Breast epithelium (tissue), 3 donors: ENCODE results near the gene DAB2IP.

ENCODE experiments used
- POLR2A ChIP-seq: fragments of 450-650 bp; IDR thresholded peaks from one replicate; pipeline ENCODE4 v1.6.1; 2016; ENCODE audit warnings: antibody characterized with exemption, mild to moderate bottlenecking, moderate library complexity
- POLR2AphosphoS5 ChIP-seq, 3 donors: sonication (generic); formaldehyde crosslinking; IDR thresholded peaks; one replicate each; pipeline ENCODE4 v1.6.1; 2017; ENCODE audit warnings: antibody characterized with exemption in 3 of 3
- TF ChIP-seq, protein P1 (sequence below), 3 donors: fragments of 450-650 bp; IDR thresholded peaks; one replicate each; pipeline ENCODE4 v1.5.1; 2016 to 2017; ENCODE audit warnings: antibody characterized with exemption in 3 of 3, mild to moderate bottlenecking in 3 of 3, moderate library complexity in 3 of 3

- TF ChIP-seq, protein P1, sequence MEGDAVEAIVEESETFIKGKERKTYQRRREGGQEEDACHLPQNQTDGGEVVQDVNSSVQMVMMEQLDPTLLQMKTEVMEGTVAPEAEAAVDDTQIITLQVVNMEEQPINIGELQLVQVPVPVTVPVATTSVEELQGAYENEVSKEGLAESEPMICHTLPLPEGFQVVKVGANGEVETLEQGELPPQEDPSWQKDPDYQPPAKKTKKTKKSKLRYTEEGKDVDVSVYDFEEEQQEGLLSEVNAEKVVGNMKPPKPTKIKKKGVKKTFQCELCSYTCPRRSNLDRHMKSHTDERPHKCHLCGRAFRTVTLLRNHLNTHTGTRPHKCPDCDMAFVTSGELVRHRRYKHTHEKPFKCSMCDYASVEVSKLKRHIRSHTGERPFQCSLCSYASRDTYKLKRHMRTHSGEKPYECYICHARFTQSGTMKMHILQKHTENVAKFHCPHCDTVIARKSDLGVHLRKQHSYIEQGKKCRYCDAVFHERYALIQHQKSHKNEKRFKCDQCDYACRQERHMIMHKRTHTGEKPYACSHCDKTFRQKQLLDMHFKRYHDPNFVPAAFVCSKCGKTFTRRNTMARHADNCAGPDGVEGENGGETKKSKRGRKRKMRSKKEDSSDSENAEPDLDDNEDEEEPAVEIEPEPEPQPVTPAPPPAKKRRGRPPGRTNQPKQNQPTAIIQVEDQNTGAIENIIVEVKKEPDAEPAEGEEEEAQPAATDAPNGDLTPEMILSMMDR (IDR thresholded peaks at IDR 0.05) = no peak
- TF ChIP-seq POLR2AphosphoS5 (IDR thresholded peaks at IDR 0.05) = no peak
- no peak for TF ChIP-seq POLR2A
These were observed 115.8 kb downstream of the DAB2IP start for GRCh38 chr9:121767171-121767769.
